HUDEP-2 (cell line): ENCODE results near the gene ACACA.

ENCODE experiments used
- DNase-seq, 76 experiments: peaks; one replicate each; lab custom pipeline; 2025; ENCODE audit not compliant: unreplicated experiment in 76 of 76; lab: John Stamatoyannopoulos, UW

The ACACA gene

GRCh38 chr17:37246085-37246484 lies 160.6 kb downstream of the ACACA start:
- no peak for DNase-seq

GRCh38 chr17:37240381-37240780 lies 166.3 kb downstream of the ACACA start:
- DNase-seq, result no peak

- DNase-seq, result peak in 18 of 76 experiments; percentile 4 to 68 (median 28)
These were observed 166.8 kb downstream of the ACACA start for GRCh38 chr17:37239690-37240334.

- no peak for DNase-seq
These were observed 172.5 kb downstream of the ACACA start for GRCh38 chr17:37234106-37234505.

- no peak for DNase-seq
These were observed 173.6 kb downstream of the ACACA start for GRCh38 chr17:37233036-37233435.

- DNase-seq, result no peak
These were observed 174.7 kb downstream of the ACACA start for GRCh38 chr17:37231887-37232286.

GRCh38 chr17:37230633-37231032 lies 176.0 kb downstream of the ACACA start:
- DNase-seq, result no peak

GRCh38 chr17:37225465-37225864 lies 181.2 kb downstream of the ACACA start:
- no peak for DNase-seq

GRCh38 chr17:37221865-37222264 lies 184.8 kb downstream of the ACACA start:
- DNase-seq, result no peak

GRCh38 chr17:37220607-37220953 lies 186.1 kb downstream of the ACACA start:
- peak in 12 of 76 experiments; percentile 2 to 36 (median 10) for DNase-seq

- no peak for DNase-seq
These were observed 186.6 kb downstream of the ACACA start for GRCh38 chr17:37219876-37220606.

- no peak for DNase-seq
These were observed 187.8 kb downstream of the ACACA start for GRCh38 chr17:37218849-37219248.

- no peak for DNase-seq
These were observed 192.2 kb downstream of the ACACA start for GRCh38 chr17:37214416-37214815.

GRCh38 chr17:37213927-37214326 lies 192.7 kb downstream of the ACACA start:
- no peak for DNase-seq

GRCh38 chr17:37212179-37212578 lies 194.5 kb downstream of the ACACA start:
- no peak for DNase-seq

- DNase-seq, result peak in 1 of 76 experiments; percentile 36
These were observed 195.5 kb downstream of the ACACA start for GRCh38 chr17:37211136-37211535.

GRCh38 chr17:37207103-37207502 lies 199.5 kb downstream of the ACACA start:
- no peak for DNase-seq

GRCh38 chr17:37206299-37206698 lies 200.3 kb downstream of the ACACA start:
- DNase-seq, result no peak

- no peak for DNase-seq
These were observed 206.1 kb downstream of the ACACA start for GRCh38 chr17:37200497-37200896.

GRCh38 chr17:37197336-37197735 lies 209.3 kb downstream of the ACACA start:
- DNase-seq, result no peak

- DNase-seq, result peak in 1 of 76 experiments; percentile 18
These were observed 212.4 kb downstream of the ACACA start for GRCh38 chr17:37194208-37194607.

GRCh38 chr17:37191219-37191618 lies 215.4 kb downstream of the ACACA start:
- DNase-seq, result no peak
